ENCODE results near the gene KLK1.

GRCh38 chr19:50801107-50801506, 22.5 kb downstream of the KLK1 start:
- TF ChIP-seq EHF (CRISPR knock-in tag; IDR thresholded peaks at IDR 0.05) (no peak), JUNB (IDR thresholded peaks at IDR 0.05) (no peak), PHF8 (IDR thresholded peaks at IDR 0.05; ENCODE audit: borderline replicate concordance, low read depth) (no peak), POLR2A (IDR thresholded peaks at IDR 0.05; ENCODE audit: low read length) (no peak)
